BJ (cell line): ENCODE results near the gene PRSS8. TPM values are rescaled to one million over a fixed set of nuclear protein-coding genes. Genes with fewer than 3 reads are reported as not detected.
A peak's percentile ranks its signal among the peaks of the same experiment; 100 is the strongest.

Source experiments
- CTCF ChIA-PET: fragments of 350-600 bp; formaldehyde crosslinking; extraction: SDS; loops from one replicate; lab custom pipeline; 2021; ENCODE audit warnings: antibody characterized with exemption, inconsistent platforms; lab: Yijun Ruan, JAX
- POLR2A ChIA-PET: fragments of 300-600 bp; sonication (Branson Sonifier 250); formaldehyde crosslinking; extraction: SDS; loops from one replicate; lab custom pipeline; 2021; ENCODE audit warnings: antibody characterized with exemption; lab: Charles Lee
- DNase-seq: peaks from one replicate; pipeline ENCODE4 v3.0.0-alpha.2; 2011; ENCODE audit warnings: low read depth
- H3K27me3 ChIP-seq: 2 replicates; pipeline ENCODE4 v1.6.0; 2011; ENCODE audit warnings: low read length; ENCODE audit not compliant: control insufficient read depth, insufficient read depth
- H3K36me3 ChIP-seq: 2 replicates; pipeline ENCODE4 v1.5.1; 2011; ENCODE audit warnings: low read length; ENCODE audit not compliant: control insufficient read depth, insufficient read depth
- H3K4me3 ChIP-seq: 2 replicates; pipeline ENCODE4 v1.5.1; 2011; ENCODE audit warnings: low read depth, mild to moderate bottlenecking, control low read depth, low read length
- polyA plus RNA-seq: library from polyadenylated mRNA; depleted of rRNA; stranded (reverse); fragments of >200 nt; gene quantifications from 2 replicates; pipeline ENCODE4 v1.2.3, GENCODE V29; 2011
- TF ChIP-seq, protein P1 (sequence below): IDR thresholded peaks from 2 replicates; pipeline ENCODE4 v1.5.1; 2011; ENCODE audit warnings: low read depth, mild to moderate bottlenecking, control low read depth, inconsistent platforms, low read length, moderate library complexity; ENCODE audit not compliant: insufficient read depth

Gene PRSS8
- polyA plus RNA-seq, 1 experiment, result not detected

DNA sequence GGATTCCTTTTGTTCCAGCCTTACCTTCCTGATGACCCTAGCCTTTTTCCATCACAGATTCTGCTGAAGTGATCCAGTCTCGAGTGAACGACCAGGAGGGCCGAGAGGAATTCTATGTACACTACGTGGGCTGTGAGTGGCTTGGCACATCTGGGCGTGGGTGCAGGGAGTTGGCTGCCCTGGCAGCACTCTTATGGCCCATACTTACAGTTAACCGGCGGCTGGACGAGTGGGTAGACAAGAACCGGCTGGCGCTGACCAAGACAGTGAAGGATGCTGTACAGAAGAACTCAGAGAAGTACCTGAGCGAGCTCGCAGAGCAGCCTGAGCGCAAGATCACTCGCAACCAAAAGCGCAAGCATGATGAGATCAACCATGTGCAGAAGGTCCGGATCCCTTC is 15.4 kb downstream of the PRSS8 start:
- Histone ChIP-seq H3K4me3 (no peak overlapping the region), H3K36me3 (peaks cover 13% of the 10 kb centered on the region), H3K27me3 (no peaks in the 10 kb centered on the region)
- ChIA-PET POLR2A (no interaction called here), CTCF (interaction anchor here (1.1 kb wide), 1 partner anchor 322 kb away, joined by 3 read pairs; the partner anchor contains the start of gene ZNF843)
- TF ChIP-seq, protein P1, sequence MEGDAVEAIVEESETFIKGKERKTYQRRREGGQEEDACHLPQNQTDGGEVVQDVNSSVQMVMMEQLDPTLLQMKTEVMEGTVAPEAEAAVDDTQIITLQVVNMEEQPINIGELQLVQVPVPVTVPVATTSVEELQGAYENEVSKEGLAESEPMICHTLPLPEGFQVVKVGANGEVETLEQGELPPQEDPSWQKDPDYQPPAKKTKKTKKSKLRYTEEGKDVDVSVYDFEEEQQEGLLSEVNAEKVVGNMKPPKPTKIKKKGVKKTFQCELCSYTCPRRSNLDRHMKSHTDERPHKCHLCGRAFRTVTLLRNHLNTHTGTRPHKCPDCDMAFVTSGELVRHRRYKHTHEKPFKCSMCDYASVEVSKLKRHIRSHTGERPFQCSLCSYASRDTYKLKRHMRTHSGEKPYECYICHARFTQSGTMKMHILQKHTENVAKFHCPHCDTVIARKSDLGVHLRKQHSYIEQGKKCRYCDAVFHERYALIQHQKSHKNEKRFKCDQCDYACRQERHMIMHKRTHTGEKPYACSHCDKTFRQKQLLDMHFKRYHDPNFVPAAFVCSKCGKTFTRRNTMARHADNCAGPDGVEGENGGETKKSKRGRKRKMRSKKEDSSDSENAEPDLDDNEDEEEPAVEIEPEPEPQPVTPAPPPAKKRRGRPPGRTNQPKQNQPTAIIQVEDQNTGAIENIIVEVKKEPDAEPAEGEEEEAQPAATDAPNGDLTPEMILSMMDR, result no peak
- DNase-seq, result no peak

DNA sequence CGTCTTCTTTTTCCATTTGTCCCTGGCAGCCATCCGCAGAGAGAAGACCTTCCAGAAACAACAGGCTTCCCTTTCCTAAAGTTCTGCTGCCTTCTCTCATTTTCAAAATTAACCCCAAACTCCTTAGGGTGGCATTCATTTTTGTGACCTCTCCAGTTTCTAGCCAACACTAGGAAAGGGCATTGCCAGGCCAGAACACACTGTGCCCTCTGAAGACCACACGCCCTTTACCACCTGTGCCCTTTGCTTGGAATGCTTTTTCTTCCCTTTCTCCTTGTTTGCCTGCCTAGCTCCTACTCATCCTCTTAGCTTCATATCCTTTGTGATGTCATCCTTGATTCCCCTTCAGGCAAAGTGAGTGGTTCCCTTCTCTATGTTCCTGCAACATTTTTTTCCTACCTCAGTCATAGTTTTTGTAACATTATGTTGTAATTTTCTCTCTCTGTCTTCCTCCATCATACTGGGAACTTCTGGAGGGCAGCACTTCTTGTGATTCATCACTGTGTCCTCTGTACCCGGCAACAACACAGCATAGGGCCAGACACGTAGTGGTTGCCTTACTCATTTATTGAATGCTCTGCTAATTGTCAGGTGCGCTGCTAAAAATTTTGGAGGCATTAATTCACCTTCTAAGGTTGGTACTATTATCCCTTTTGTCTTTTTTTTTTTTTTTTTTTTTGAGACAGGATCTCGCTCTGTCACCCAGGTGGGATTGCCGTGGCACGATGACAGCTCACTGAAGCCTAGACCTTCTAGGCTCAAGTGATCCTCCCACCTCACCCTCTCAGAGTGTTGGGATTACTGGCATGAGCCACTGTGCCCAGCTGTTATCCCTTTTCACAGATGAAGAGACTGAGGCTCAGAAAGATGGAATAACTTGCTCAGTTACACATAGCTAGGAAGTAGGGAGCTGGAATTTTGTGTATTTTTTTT is 17.0 kb downstream of the PRSS8 start:
- TF ChIP-seq, protein P1, result no peak
- peak; percentile 50 for DNase-seq
- Histone ChIP-seq H3K27me3 (no peaks in the 10 kb centered on the region), H3K36me3 (peaks cover 13% of the 10 kb centered on the region), H3K4me3 (peak overlapping the region; percentile 77)
- ChIA-PET CTCF (interaction anchor here (1.1 to 2.6 kb wide), 3 partner anchors 23 to 165 kb away, joined by 3 to 13 read pairs (median 7); no protein-coding TSS in a partner anchor), POLR2A (interaction anchor here (0.6 to 1.6 kb wide), 3 partner anchors 24 to 342 kb away, joined by 3 to 19 read pairs (median 8); no protein-coding TSS in a partner anchor)

DNA sequence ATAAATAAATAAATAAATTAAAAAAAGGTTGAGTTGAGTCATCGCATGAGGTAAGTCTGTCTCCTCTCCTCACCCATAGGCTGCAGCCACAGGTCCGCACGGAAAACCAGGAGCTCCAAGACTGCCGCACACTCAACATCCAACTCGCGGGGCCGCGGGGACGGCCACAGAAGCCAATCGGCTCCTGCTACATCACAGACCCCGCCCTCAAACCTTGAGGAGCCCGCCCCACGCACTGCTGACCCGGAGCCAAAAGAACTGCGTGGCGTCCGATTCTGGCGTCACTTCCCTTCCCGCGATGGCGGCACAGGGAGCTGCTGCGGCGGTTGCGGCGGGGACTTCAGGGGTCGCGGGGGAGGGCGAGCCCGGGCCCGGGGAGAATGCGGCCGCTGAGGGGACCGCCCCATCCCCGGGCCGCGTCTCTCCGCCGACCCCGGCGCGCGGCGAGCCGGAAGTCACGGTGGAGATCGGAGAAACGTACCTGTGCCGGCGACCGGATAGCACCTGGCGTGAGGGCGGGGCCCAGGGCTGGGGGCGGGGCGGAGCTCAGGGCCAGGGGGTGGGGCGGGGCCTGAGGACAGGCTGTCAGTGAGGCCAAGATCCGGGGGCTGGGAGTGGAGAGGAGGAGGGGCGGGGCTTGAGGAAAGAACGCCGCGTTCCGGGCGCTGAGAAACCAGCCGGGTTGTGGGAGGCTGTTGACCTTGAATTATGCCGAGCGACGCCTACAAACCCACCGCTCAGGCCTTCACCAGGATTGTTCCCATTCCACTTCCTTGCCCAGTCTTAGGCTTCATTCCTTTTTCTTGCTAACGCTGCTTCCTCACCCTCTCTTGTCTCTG is 17.9 kb downstream of the PRSS8 start, which contains the start of gene KAT8:
Gene KAT8, plus strand, starts transcription at position 281 of the 839 bp plus-strand sequence. Its CDS starts 18 bp downstream, at position 299.
- peaks cover 15% of the 10 kb centered on the region for H3K36me3 ChIP-seq
- POLR2A ChIA-PET, result interaction anchor here (0.6 to 1.6 kb wide), 7 partner anchors 10 to 343 kb away, joined by 3 to 19 read pairs (median 4); no protein-coding TSS in a partner anchor
- TF ChIP-seq, protein P1, result no peak
- CTCF ChIA-PET, result interaction anchor here (0.6 to 2.6 kb wide), 7 partner anchors 10 to 306 kb away, joined by 3 to 13 read pairs (median 3); no protein-coding TSS in a partner anchor
- no peaks in the 10 kb centered on the region for H3K27me3 ChIP-seq
- peak within 1 kb of the TSS; percentile 77 for H3K4me3 ChIP-seq
- DNase-seq, result peak; percentile 83

DNA sequence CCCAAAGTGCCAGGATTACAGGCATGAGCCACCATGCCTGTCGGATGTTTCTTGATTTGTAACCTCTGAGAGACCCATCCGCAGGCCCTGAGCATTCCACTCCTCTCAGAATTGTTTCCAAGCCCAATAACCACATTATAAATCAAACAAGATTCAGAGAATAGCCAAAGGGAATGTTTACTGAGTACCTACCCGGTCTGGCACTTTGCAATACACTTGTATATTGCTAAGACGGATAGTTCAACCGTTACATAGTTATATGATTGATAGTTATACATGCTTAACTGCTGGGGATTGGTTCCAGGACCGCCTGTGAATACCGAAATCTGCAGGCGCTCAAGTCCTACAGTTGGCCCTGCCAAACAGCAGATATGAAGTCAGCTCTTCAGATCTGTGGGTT is 21.1 kb downstream of the PRSS8 start:
- ChIA-PET POLR2A (no interaction called here), CTCF (interaction anchor here (1.8 kb wide), 1 partner anchor 28 kb away, joined by 5 read pairs; no protein-coding TSS in a partner anchor)
- no peak overlapping the region for H3K4me3 ChIP-seq
- TF ChIP-seq, protein P1, result no peak
- no peak for DNase-seq
- H3K36me3 ChIP-seq, result peaks cover 28% of the 10 kb centered on the region
- H3K27me3 ChIP-seq, result no peaks in the 10 kb centered on the region
